HG02759 (cell line): ENCODE measurements around the gene ZRANB1.

Source experiments
- ATAC-seq: cut with Tn5 transposase; IDR thresholded peaks from one replicate; pipeline ENCODE4 v1.9.1; 2021; ENCODE audit warnings: mild to moderate bottlenecking, moderate library complexity; ENCODE audit not compliant: unreplicated experiment

ZRANB1 gene

GRCh38 chr10:124918906-124919305 is 23.0 kb upstream of the ZRANB1 start:
- no peak for ATAC-seq

- ATAC-seq = no peak
Measured at GRCh38 chr10:124921261-124921660, 20.7 kb upstream of the ZRANB1 start.

DNA sequence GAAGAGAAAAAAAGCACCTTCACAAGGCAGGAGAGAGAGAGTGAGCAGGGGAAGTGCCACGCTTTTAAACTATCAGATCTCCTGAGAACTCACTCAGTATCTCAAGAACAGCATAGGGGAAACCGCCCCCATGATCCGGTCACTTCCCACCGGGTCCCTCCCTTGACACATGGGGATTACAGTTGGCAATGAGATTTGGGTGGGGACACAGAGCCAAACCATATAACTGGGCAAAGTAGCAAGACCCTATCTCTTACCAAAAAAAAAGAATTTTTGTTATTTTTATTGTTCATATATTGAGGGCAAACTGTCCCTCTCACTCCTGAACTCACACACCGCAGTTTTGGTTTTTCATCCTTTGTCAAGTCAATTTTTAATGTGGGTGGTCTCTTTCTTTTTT is 18.2 kb upstream of the ZRANB1 start:
- ATAC-seq = no peak

DNA sequence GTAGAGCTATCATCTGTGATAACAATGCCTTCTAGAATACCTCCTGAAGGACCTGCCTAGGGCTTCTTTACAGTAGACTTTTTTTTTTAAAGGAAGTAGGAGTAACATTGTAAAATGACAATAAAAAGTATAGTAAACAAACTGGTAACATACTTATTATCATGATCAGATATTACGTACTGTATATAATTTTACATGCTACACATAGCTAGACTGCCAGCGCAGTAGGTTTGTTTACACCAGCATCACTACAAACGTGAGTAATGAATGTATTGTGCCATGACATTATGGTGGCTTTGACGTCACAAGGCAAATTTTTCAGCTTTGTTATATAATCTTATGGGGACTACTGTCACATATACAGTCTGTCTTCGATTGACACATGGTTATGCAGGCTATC is 15.4 kb upstream of the ZRANB1 start:
- ATAC-seq = no peak

DNA sequence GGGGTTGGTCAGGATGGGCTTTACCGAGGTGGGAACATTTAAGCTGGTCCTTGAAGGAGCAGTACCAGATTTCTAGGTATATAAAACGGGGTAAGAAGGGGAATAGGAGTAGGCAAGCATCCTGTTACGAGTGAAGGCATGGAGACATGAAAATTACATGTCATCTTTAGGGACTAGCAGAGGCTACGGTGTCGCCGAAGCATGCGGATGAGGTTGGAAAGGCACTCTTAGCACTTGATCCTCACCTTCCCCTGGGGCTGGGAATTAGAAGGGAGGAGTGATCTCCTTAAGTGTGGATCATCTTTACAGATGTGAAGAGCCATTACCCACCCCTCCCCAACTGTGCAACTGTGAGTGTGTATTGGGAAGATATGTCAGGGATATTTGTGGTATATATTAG is 13.8 kb upstream of the ZRANB1 start:
- ATAC-seq = no peak

GRCh38 chr10:124928545-124928944 is 13.4 kb upstream of the ZRANB1 start:
- no peak for ATAC-seq

DNA sequence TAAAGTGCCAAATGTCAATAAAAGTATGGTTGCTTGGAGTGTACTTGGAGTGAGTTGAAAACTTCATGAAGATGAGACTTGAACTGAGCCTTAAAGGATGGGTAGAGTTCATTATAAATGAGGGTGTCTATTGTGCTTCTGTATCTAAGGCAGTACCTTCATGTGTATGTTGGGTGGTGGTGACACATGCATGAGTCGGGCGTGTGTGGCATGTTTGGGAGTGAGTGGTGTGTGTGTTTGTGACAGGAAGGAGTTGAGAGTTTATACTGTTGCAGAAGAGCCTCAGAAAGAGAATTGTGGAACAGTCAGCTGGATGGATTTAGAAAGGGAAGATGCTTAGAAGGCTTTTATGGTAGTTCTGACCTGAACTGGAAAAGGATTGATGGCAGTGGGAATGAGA is 6.0 kb upstream of the ZRANB1 start:
- ATAC-seq = no peak

DNA sequence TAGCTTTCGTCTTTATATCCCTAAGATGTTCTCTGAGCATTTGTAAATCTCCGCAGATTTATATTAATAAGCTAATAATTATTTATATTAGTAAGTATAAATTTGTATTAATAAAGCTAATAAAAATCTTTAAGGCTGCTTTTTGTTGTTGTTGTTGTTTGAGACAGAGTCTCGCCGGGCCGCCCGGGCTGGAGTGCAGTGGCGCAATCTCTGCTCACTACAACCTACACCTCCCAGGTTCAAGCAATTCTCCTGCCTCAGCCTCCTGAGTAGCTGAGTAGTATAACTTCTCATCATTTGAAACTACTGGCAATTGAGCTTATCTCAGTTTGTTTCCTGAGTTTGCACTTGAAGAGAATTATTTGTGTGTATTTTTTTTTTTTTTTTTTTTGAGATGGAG is 5.1 kb upstream of the ZRANB1 start:
- ATAC-seq = no peak

DNA sequence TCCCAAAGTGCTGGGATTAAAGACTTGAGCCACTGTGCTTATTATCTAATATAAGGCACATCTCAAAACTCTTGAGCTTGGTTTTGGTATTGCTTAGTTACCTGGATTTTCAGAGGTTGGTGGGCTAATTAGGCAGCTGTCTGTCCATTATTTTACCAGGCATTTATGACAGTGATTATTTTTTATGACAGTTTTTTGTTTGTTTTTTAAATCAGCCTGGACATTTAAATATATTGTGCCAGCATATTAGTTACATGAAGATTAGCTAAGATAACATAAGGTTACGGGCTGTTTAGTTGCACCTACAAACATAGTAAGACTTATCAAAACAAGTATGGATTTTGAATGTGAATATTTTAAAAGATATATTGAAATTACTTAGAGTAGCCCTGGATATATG is 2.6 kb upstream of the ZRANB1 start:
- ATAC-seq = no peak

- ATAC-seq = no peak
Measured at GRCh38 chr10:124942317-124943169, 620 bp downstream of the ZRANB1 start.

- ATAC-seq = no peak
Measured at GRCh38 chr10:124943301-124944092, 1.6 kb downstream of the ZRANB1 start.

- ATAC-seq = no peak
Measured at GRCh38 chr10:124944982-124945381, 3.1 kb downstream of the ZRANB1 start.

DNA sequence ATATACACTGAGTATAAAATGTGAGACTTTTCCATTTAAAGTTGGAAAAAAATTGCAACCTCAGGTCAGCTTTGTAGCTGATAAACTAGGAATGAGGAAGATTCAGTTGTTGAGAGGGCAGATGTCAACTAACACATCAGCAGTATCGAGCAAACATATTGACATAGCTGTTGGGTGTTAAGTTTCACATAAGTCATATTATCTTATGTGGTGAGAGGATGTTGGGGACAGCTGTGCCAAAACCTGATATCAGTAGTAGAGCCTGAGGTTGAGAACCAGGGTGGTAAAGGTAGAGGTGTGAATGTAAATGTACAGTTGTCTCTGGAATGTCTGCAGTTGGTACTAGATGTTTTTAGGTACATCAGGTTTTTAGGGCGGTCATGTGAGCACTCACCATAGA is 5.0 kb downstream of the ZRANB1 start:
- no peak for ATAC-seq

DNA sequence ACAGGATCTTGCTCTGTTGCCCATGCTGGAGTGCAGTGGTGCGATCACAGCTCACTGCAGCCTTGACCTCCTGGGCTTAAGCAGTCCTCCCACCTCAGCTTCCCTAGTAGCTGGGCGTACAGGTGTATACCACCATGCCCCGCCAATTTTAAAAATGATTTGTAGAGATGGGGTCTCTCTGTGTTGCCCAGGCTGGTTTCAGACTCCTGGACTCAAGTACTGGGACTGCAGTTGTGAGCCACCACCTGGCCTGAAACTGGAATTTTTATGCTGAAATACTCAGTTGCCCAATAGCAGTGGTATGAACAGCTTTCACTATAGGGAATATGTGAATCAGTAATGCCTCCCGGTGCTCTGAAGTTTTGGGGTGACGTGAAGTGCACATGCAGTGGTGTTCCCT is 7.6 kb downstream of the ZRANB1 start:
- no peak for ATAC-seq

DNA sequence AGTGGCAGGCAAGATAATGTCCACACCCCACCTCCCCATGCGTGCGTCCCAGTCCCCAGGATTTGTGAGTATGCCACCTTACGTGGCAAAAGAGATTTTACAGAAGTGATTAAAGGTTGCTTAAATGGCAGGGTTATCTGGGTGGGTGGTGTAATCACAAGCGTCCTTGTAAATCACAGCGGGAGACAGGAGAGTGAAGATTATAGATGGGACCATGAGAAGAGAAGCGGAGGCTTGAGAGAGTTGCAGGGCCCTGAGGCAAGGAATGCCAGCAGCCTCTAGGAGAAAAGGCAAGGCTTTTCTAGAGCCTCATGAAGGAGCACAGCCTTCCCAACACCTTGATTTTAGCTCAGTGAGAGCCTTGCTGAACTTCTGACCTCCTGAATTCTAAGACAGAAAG is 10.2 kb downstream of the ZRANB1 start:
- ATAC-seq = no peak

GRCh38 chr10:124953421-124953820 is 11.5 kb downstream of the ZRANB1 start:
- ATAC-seq = no peak

- no peak for ATAC-seq
Measured at GRCh38 chr10:124955243-124955642, 13.3 kb downstream of the ZRANB1 start.

DNA sequence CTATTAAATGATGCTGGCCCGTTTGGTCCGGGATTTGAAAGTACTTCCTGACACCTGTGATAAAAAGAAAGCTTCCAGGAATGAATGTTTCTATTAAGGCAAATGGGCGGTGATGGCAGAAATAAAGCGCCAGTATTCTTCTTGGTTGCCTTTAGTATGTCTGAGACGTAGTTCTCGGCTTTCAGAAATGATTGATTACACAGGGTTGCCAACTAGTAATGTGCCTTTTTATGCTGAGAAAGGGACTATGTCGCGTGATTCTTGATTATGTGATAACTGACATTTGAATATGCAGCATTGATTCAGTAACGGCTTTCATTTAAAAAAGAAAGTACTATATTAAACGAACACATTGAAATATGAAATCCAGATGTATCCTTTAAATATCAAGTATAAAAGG is 13.9 kb downstream of the ZRANB1 start:
- no peak for ATAC-seq

GRCh38 chr10:124956764-124957163 is 14.8 kb downstream of the ZRANB1 start:
- ATAC-seq = no peak

GRCh38 chr10:124957404-124957947 is 15.6 kb downstream of the ZRANB1 start:
- no peak for ATAC-seq

DNA sequence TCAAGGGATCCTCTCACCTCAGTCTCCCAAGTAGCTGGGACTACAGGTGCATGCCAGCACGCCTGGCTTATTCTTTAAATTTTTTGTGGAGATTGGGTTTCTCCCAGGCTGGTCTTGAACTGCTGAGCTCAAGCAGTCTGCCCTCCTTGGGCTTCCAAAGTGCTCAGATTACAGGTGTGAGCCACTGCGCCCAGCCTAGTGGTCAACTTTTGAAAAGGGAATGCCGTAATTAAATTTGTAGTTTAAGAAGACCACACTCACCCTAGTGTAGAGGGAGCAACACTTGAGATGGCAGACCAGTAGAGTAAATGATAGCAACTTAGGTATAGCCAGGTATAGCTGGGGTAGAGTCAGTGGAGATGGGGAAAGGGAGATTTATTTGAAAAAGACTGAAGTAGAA is 17.6 kb downstream of the ZRANB1 start:
- no peak for ATAC-seq

DNA sequence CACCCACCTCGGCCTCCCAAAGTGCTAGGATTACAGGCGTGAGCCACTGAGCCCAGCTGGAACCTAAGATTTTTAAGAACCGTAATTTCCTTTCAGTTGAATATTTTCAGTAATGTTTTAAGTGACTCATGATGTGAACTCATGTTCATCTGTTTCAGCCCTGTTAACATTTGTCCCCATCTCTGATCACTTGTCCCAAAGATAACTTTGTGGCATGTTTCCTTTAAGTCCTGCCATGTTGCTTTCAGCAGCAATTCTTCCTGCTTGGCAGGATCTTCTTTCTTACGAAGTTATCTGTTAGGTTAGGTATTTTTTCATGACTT is 19.3 kb downstream of the ZRANB1 start:
- no peak for ATAC-seq
